Osteoblast (primary cell): ENCODE measurements around the gene NR1D1. TPM values are rescaled to one million over a fixed set of nuclear protein-coding genes. Genes with fewer than 3 reads are reported as not detected.
"Not testable (repeated sequence)": the region's sequence is repeated elsewhere in the genome, so short reads cannot be mapped to it uniquely, and the experiment has no call there.

ENCODE experiments used
- DNase-seq: peaks from one replicate; pipeline ENCODE4 v3.0.0; 2011; ENCODE audit warnings: low spot score, mixed read lengths; ENCODE audit not compliant: insufficient read length; ENCODE audit errors: missing footprints
- H2AFZ ChIP-seq: 2 replicates; pipeline ENCODE4 v1.6.0; 2011; ENCODE audit warnings: mild to moderate bottlenecking, low read length
- H3K27ac ChIP-seq: 2 replicates; pipeline ENCODE4 v1.5.1; 2011; ENCODE audit warnings: mild to moderate bottlenecking, low read depth, low read length, moderate library complexity
- H3K27me3 ChIP-seq: 2 replicates; pipeline ENCODE4 v1.6.0; 2012; ENCODE audit warnings: mild to moderate bottlenecking, control low read depth, inconsistent platforms, low read length, moderate library complexity; ENCODE audit not compliant: insufficient read depth
- H3K36me3 ChIP-seq: 2 replicates; pipeline ENCODE4 v1.5.1; 2011; ENCODE audit warnings: mild to moderate bottlenecking, low read length, control low read depth, moderate library complexity; ENCODE audit not compliant: insufficient read depth
- H3K4me1 ChIP-seq: 2 replicates; pipeline ENCODE4 v1.5.1; 2011; ENCODE audit warnings: mild to moderate bottlenecking, low read length, control low read depth, moderate library complexity; ENCODE audit not compliant: insufficient read depth
- H3K4me2 ChIP-seq: 2 replicates; pipeline ENCODE4 v1.6.0; 2011; ENCODE audit warnings: mild to moderate bottlenecking, low read length; ENCODE audit not compliant: insufficient read depth
- H3K4me3 ChIP-seq: fragments of 200-600 bp; sonication (generic); 3 replicates; pipeline ENCODE4 v1.5.1; 2012; ENCODE audit warnings: mild to moderate bottlenecking, low read length, inconsistent platforms; ENCODE audit not compliant: insufficient read depth
- H3K79me2 ChIP-seq: 2 replicates; pipeline ENCODE4 v1.6.0; 2012; ENCODE audit warnings: mild to moderate bottlenecking, low read length, control low read depth, inconsistent platforms; ENCODE audit not compliant: insufficient read depth
- H3K9me3 ChIP-seq: 2 replicates; pipeline ENCODE4 v1.5.1; 2011; ENCODE audit warnings: low read depth, low read length, control low read depth
- H4K20me1 ChIP-seq: 2 replicates; pipeline ENCODE4 v1.6.0; 2012; ENCODE audit warnings: mild to moderate bottlenecking, low read length, control low read depth; ENCODE audit not compliant: insufficient read depth
- total RNA-seq: library from RNA; depleted of rRNA; stranded (reverse); fragments of >200 nt; gene quantifications from 2 replicates; pipeline ENCODE4 v1.2.3, GENCODE V29; 2012
- TF ChIP-seq, protein P1 (sequence below): IDR thresholded peaks from 2 replicates; pipeline ENCODE4 v1.5.1; 2011; ENCODE audit warnings: mild to moderate bottlenecking, low read depth, low read length, moderate library complexity; ENCODE audit errors: extremely low read depth

Gene NR1D1
- 5.1 and 7.1 TPM in 2 replicates for total RNA-seq

DNA sequence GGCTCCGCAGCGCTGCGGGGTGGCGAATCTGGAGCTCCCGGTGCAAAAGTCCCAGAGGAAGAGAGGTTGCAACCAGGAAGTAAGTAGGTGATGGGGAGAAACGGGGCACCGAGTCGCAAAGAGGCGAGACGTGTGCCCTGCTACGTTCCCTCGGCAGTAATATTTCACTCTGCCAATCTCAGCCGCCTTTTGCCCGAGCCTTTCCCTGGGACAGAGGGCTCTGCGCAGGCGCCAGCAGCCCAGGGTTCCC lies at the start of gene NR1D1:
NR1D1 (minus strand) TSS at position 171 of the 250 bp plus-strand sequence. CDS start 495 bp downstream, outside the sequence.
- H3K27ac ChIP-seq: peak within 1 kb of the TSS; percentile 96
- peaks cover 29% of the 10 kb centered on the region for H3K79me2 ChIP-seq
- peak within 1 kb of the TSS; percentile 86 for H3K4me3 ChIP-seq
- no peaks in the 10 kb centered on the region for H3K27me3 ChIP-seq
- H4K20me1 ChIP-seq: peaks cover 4% of the 10 kb centered on the region
- H3K4me1 ChIP-seq: peaks cover 28% of the 10 kb centered on the region
- DNase-seq: peak; percentile 99
- peak within 1 kb of the TSS; percentile 96 for H3K4me2 ChIP-seq
- H3K36me3 ChIP-seq: peaks cover 17% of the 10 kb centered on the region
- no peaks in the 10 kb centered on the region for H3K9me3 ChIP-seq
- TF ChIP-seq, protein P1, sequence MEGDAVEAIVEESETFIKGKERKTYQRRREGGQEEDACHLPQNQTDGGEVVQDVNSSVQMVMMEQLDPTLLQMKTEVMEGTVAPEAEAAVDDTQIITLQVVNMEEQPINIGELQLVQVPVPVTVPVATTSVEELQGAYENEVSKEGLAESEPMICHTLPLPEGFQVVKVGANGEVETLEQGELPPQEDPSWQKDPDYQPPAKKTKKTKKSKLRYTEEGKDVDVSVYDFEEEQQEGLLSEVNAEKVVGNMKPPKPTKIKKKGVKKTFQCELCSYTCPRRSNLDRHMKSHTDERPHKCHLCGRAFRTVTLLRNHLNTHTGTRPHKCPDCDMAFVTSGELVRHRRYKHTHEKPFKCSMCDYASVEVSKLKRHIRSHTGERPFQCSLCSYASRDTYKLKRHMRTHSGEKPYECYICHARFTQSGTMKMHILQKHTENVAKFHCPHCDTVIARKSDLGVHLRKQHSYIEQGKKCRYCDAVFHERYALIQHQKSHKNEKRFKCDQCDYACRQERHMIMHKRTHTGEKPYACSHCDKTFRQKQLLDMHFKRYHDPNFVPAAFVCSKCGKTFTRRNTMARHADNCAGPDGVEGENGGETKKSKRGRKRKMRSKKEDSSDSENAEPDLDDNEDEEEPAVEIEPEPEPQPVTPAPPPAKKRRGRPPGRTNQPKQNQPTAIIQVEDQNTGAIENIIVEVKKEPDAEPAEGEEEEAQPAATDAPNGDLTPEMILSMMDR: no peak
- H2AFZ ChIP-seq: peak within 1 kb of the TSS; percentile 78

DNA sequence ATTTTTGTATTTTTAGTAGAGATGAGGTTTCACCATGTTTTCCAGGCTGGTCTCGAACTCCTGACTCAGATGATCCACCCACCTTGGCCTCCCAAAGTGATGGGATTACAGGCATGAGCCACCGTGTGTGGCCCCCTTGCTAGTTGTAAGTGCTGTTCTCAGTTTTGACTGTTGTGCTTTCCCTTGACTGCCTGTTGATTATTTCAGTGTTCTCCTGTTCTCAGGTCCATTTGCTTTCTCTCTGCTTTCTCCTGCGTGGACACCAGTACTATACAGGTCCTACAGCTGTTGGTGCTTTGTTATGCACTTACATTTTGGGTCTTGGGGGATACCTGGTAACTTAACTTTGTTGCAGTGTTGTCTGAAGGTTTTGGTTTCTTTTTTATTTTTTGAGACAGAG lies 48.1 kb upstream of the NR1D1 start:
- TF ChIP-seq, protein P1: no peak
- Histone ChIP-seq H2AFZ (no peak overlapping the region), H3K4me2 (no peak overlapping the region), H3K4me1 (no peaks in the 10 kb centered on the region), H3K36me3 (peaks cover 61% of the 10 kb centered on the region), H3K79me2 (peaks cover 74% of the 10 kb centered on the region), H3K9me3 (no peaks in the 10 kb centered on the region), H3K4me3 (no peak overlapping the region), H3K27ac (no peak overlapping the region), H3K27me3 (no peaks in the 10 kb centered on the region), H4K20me1 (peaks cover 28% of the 10 kb centered on the region)
- DNase-seq: no peak

- peaks cover 74% of the 10 kb centered on the region for H3K79me2 ChIP-seq
- H3K27ac ChIP-seq: no peak overlapping the region
- DNase-seq: no peak
- no peak overlapping the region for H3K4me3 ChIP-seq
- TF ChIP-seq, protein P1: no peak
- peaks cover 58% of the 10 kb centered on the region for H3K36me3 ChIP-seq
- H3K9me3 ChIP-seq: no peaks in the 10 kb centered on the region
- no peak overlapping the region for H2AFZ ChIP-seq
- H3K4me1 ChIP-seq: peaks cover 10% of the 10 kb centered on the region
- no peaks in the 10 kb centered on the region for H3K27me3 ChIP-seq
- no peak overlapping the region for H3K4me2 ChIP-seq
- peaks cover 20% of the 10 kb centered on the region for H4K20me1 ChIP-seq
Measured at GRCh38 chr17:40145476-40145875, 45.1 kb upstream of the NR1D1 start.

DNA sequence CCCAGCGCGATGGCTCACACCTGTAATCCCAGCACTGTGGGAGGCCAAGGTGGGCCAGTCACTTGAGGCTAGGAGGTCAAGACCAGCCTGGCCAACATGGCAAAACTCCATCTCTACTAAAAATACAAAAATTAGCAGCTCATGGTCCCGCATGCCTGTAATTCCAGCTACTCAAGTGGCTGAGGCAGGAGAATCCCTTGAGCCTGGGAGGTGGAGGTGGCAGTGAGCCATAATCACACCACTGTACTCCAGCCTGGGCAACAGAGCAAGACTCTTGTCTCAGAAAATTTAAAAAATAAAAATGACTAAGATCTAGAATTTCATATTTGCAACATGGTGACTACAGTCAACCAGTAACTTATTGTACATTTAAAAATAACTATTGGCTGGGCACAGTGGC lies 42.8 kb upstream of the NR1D1 start:
- H4K20me1 ChIP-seq: peaks cover 12% of the 10 kb centered on the region
- peaks cover 59% of the 10 kb centered on the region for H3K79me2 ChIP-seq
- not testable (repeated sequence) for H3K27me3 ChIP-seq, H3K9me3 ChIP-seq, H3K27ac ChIP-seq, H3K4me3 ChIP-seq, H2AFZ ChIP-seq, DNase-seq, H3K4me2 ChIP-seq
- H3K36me3 ChIP-seq: peaks cover 37% of the 10 kb centered on the region
- H3K4me1 ChIP-seq: peaks cover 20% of the 10 kb centered on the region
